ENCODE data around the gene RIPOR3. TPM values are rescaled to one million over a fixed set of nuclear protein-coding genes. Genes with fewer than 3 reads are reported as not detected.

RIPOR3 gene
- total and polyA plus RNA-seq, 2 donors from 2014 or later, result 10.5 to 14.6 TPM

- H3K4me1 ChIP-seq (ENCODE audit: control insufficient read depth in 2 of 3, insufficient read depth in 2 of 3, low read depth in 1 of 3, low read length in 3 of 3), result no peaks in the 10 kb centered on the region
- no peaks in the 10 kb centered on the region for H3K9me3 ChIP-seq (ENCODE audit: control insufficient read depth in 2 of 3, insufficient read depth in 1 of 3, low read length in 3 of 3)
- peak in 1 of 5 donors; percentile 71 for DNase-seq
- FAIRE-seq, result no peak
- intact Hi-C loops (cut with DNase I), result no loop called here
- H3K27ac ChIP-seq (ENCODE audit: low read depth in 2 of 2, low read length in 2 of 2), result no peak overlapping the region
- no peak for TF ChIP-seq CTCF (IDR thresholded peaks at IDR 0.05; ENCODE audit: borderline replicate concordance, extremely low read depth, insufficient read depth)
- no peak overlapping the region for H3K4me3 ChIP-seq (ENCODE audit: low read length in 3 of 3)
- H3K36me3 ChIP-seq (ENCODE audit: control insufficient read depth in 2 of 3, insufficient read depth in 3 of 3, low read length in 3 of 3), result peaks cover 4 to 52% (median 44%) of the 10 kb centered on the region in 3 donors
- H3K9ac ChIP-seq (ENCODE audit: low read length in 3 of 3), result no peak overlapping the region
- H3K27me3 ChIP-seq (ENCODE audit: control insufficient read depth, insufficient read depth, low read length), result no peaks in the 10 kb centered on the region
Observed at GRCh38 chr20:50585214-50585613, 106.1 kb downstream of the RIPOR3 start.

GRCh38 chr20:50584687-50585086 is 106.7 kb downstream of the RIPOR3 start:
- Histone ChIP-seq H3K27me3 (ENCODE audit: control insufficient read depth, insufficient read depth, low read length) (no peaks in the 10 kb centered on the region), H3K4me1 (ENCODE audit: control insufficient read depth in 2 of 3, insufficient read depth in 2 of 3, low read depth in 1 of 3, low read length in 3 of 3) (no peaks in the 10 kb centered on the region), H3K4me3 (ENCODE audit: low read length in 3 of 3) (no peak overlapping the region), H3K27ac (ENCODE audit: low read depth in 2 of 2, low read length in 2 of 2) (no peak overlapping the region), H3K36me3 (ENCODE audit: control insufficient read depth in 2 of 3, insufficient read depth in 3 of 3, low read length in 3 of 3) (peaks cover 4 to 50% (median 46%) of the 10 kb centered on the region in 3 donors), H3K9ac (ENCODE audit: low read length in 3 of 3) (no peak overlapping the region), H3K9me3 (ENCODE audit: control insufficient read depth in 2 of 3, insufficient read depth in 1 of 3, low read length in 3 of 3) (no peaks in the 10 kb centered on the region)
- DNase-seq (peak in 1 of 5 donors; percentile 1), FAIRE-seq (no peak)
- TF ChIP-seq CTCF (IDR thresholded peaks at IDR 0.05; ENCODE audit: borderline replicate concordance, extremely low read depth, insufficient read depth), result no peak
- intact Hi-C loops (cut with DNase I), result no loop called here

- H3K36me3 ChIP-seq (ENCODE audit: control insufficient read depth in 2 of 3, insufficient read depth in 3 of 3, low read length in 3 of 3), result peaks cover 4 to 56% (median 48%) of the 10 kb centered on the region in 3 donors
- no peaks in the 10 kb centered on the region for H3K27me3 ChIP-seq (ENCODE audit: control insufficient read depth, insufficient read depth, low read length)
- no peaks in the 10 kb centered on the region for H3K4me1 ChIP-seq (ENCODE audit: control insufficient read depth in 2 of 3, insufficient read depth in 2 of 3, low read depth in 1 of 3, low read length in 3 of 3)
- no peak overlapping the region for H3K9ac ChIP-seq (ENCODE audit: low read length in 3 of 3)
- H3K27ac ChIP-seq (ENCODE audit: low read depth in 2 of 2, low read length in 2 of 2), result no peak overlapping the region
- H3K4me3 ChIP-seq (ENCODE audit: low read length in 3 of 3), result no peak overlapping the region
- DNase-seq (peak in 1 of 5 donors; percentile 70), FAIRE-seq (no peak)
- H3K9me3 ChIP-seq (ENCODE audit: control insufficient read depth in 2 of 3, insufficient read depth in 1 of 3, low read length in 3 of 3), result no peaks in the 10 kb centered on the region
- no peak for TF ChIP-seq CTCF (IDR thresholded peaks at IDR 0.05; ENCODE audit: borderline replicate concordance, extremely low read depth, insufficient read depth)
- intact Hi-C loops (cut with DNase I), result no loop called here
Observed at GRCh38 chr20:50583442-50584150, 107.7 kb downstream of the RIPOR3 start.

Data from kidney (tissue), 14 donors.